ENCODE measurements around the gene CRLF1. TPM values are rescaled to one million over a fixed set of nuclear protein-coding genes. Genes with fewer than 3 reads are reported as not detected.

The CRLF1 gene
- total RNA-seq, 4 donors from 2014 or later, result 27.4 to 115 (median 43.6) TPM

- Histone ChIP-seq H3K4me3 (no peak overlapping the region), H3K36me3 (no peaks in the 10 kb centered on the region), H3K9me3 (no peaks in the 10 kb centered on the region), H3K4me1 (peaks cover 0 to 13% (median 5%) of the 10 kb centered on the region in 4 donors), H3K27ac (no peak overlapping the region), H3K27me3 (no peaks in the 10 kb centered on the region)
- DNase-seq (ENCODE audit: low spot score in 2 of 2), result no peak
- WGBS, 2 donors, result 64 to 65% methylated on average over 2 of the region's 2 CpGs
- no peak for TF ChIP-seq EP300 (IDR thresholded peaks at IDR 0.05)
Measured at GRCh38 chr19:18626906-18627305, 20.3 kb upstream of the CRLF1 start.

- Histone ChIP-seq H3K27me3 (peaks cover 0 to 19% of the 10 kb centered on the region in 2 donors), H3K36me3 (no peaks in the 10 kb centered on the region), H3K27ac (no peak overlapping the region), H3K4me1 (no peaks in the 10 kb centered on the region), H3K4me3 (no peak overlapping the region), H3K9me3 (no peaks in the 10 kb centered on the region)
- DNase-seq (ENCODE audit: low spot score in 2 of 2), result no peak
- TF ChIP-seq EP300 (IDR thresholded peaks at IDR 0.05), result no peak
- TF ChIP-seq, protein P1, sequence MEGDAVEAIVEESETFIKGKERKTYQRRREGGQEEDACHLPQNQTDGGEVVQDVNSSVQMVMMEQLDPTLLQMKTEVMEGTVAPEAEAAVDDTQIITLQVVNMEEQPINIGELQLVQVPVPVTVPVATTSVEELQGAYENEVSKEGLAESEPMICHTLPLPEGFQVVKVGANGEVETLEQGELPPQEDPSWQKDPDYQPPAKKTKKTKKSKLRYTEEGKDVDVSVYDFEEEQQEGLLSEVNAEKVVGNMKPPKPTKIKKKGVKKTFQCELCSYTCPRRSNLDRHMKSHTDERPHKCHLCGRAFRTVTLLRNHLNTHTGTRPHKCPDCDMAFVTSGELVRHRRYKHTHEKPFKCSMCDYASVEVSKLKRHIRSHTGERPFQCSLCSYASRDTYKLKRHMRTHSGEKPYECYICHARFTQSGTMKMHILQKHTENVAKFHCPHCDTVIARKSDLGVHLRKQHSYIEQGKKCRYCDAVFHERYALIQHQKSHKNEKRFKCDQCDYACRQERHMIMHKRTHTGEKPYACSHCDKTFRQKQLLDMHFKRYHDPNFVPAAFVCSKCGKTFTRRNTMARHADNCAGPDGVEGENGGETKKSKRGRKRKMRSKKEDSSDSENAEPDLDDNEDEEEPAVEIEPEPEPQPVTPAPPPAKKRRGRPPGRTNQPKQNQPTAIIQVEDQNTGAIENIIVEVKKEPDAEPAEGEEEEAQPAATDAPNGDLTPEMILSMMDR (IDR thresholded peaks at IDR 0.05), result no peak
- TF ChIP-seq POLR2A (IDR thresholded peaks at IDR 0.05), result no peak
- 81 to 85% methylated on average over 6 to 7 of the region's 7 CpGs for whole genome bisulfite sequencing, 2 donors
Measured at GRCh38 chr19:18620902-18621301, 14.3 kb upstream of the CRLF1 start.

DNA sequence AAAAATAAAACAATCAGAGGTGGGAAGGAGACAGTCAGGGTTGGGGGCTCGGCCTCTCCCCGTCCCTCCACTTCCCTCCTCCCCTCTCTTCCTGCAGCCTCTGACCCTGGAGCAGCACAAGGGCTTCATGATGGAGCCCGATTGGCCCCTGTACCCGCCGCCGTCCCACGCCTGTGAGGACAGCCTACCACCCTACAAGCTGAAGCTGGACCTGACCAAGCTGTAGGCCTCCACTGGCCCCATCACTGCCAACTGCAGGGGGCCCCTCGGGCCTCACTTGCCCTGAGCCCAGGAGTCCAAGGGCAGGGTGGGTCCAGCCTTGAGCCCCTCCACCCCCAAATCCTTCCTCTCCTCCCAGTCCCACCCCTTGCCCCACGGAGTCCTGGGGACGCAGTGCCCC, 13.7 kb upstream of the CRLF1 start:
- H3K4me1 ChIP-seq, result no peaks in the 10 kb centered on the region
- H3K27ac ChIP-seq, result no peak overlapping the region
- no peaks in the 10 kb centered on the region for H3K9me3 ChIP-seq
- 86 to 94% methylated on average over 10 of the region's 10 CpGs for WGBS, 2 donors
- H3K27me3 ChIP-seq, result peaks cover 0 to 24% of the 10 kb centered on the region in 2 donors
- TF ChIP-seq, protein P1 (IDR thresholded peaks at IDR 0.05), result no peak
- TF ChIP-seq EP300 (IDR thresholded peaks at IDR 0.05), result no peak
- no peak for TF ChIP-seq POLR2A (IDR thresholded peaks at IDR 0.05)
- no peaks in the 10 kb centered on the region for H3K36me3 ChIP-seq
- no peak overlapping the region for H3K4me3 ChIP-seq
- DNase-seq (ENCODE audit: low spot score in 2 of 2), result no peak

GRCh38 chr19:18618236-18618635, 11.6 kb upstream of the CRLF1 start:
- no peak for DNase-seq (ENCODE audit: low spot score in 2 of 2)
- H3K27me3 ChIP-seq, result peaks cover 0 to 45% of the 10 kb centered on the region in 2 donors
- H3K36me3 ChIP-seq, result no peaks in the 10 kb centered on the region
- peaks cover 0 to 3% (median under 1%) of the 10 kb centered on the region in 4 donors for H3K4me1 ChIP-seq
- H3K9me3 ChIP-seq, result no peaks in the 10 kb centered on the region
- TF ChIP-seq EP300 (IDR thresholded peaks at IDR 0.05) (no peak), POLR2A (IDR thresholded peaks at IDR 0.05) (no peak)
- TF ChIP-seq, protein P1 (IDR thresholded peaks at IDR 0.05), result no peak
- no peak overlapping the region for H3K4me3 ChIP-seq
- WGBS, 2 donors, result 97 to 98% methylated on average over 12 to 13 of the region's 13 CpGs
- H3K27ac ChIP-seq, result no peak overlapping the region

DNA sequence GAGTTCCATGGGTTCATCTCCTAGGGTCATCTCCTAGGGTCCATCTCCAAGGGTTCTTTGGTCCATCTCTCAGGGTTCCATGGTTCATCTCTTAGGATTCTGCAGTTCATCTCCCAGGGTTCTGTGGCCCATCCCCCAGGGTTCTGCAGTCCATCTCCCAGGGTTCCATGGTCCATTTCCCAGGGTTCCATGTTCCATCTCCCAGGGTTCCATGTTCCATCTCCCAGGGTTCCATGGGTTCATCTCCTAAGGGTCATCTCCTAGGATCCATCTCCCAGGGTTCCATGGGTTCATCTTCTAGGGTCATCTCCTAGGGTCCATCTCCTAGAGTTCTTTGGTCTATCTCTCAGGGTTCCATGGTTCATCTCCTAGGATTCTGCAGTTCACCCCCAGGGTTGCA, 11.0 kb upstream of the CRLF1 start:
- Histone ChIP-seq H3K27ac (no peak overlapping the region), H3K9me3 (no peaks in the 10 kb centered on the region), H3K4me1 (peaks cover 0 to 10% (median 4%) of the 10 kb centered on the region in 4 donors), H3K27me3 (peaks cover 2 to 52% of the 10 kb centered on the region in 2 donors), H3K36me3 (no peaks in the 10 kb centered on the region), H3K4me3 (no peak overlapping the region)
- no peak for DNase-seq (ENCODE audit: low spot score in 2 of 2)
- TF ChIP-seq, protein P1 (IDR thresholded peaks at IDR 0.05), result no peak
- TF ChIP-seq EP300 (IDR thresholded peaks at IDR 0.05), result no peak
- no peak for TF ChIP-seq POLR2A (IDR thresholded peaks at IDR 0.05)

DNA sequence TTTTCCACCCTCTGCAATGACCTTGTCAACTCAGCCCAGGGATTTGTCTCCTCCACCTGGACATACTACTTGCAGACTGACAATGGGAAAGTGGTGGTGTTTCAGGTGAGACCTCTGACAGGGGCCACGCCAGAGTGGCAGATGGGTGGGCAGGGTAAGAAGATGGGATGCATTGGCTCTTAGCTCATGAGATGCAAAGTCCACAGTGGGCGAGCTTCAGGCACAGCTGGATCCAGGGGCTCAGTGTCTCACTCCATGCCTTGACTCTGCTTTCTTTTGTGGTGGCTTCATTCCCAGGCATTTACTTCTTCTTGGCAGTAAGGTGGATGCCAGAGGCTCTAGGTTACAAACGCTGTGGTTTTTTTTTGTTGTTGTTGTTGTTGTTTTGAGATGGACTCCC, 9.4 kb upstream of the CRLF1 start:
- Histone ChIP-seq H3K4me1 (peaks cover 0 to 26% (median 19%) of the 10 kb centered on the region in 4 donors), H3K4me3 (no peak overlapping the region), H3K36me3 (no peaks in the 10 kb centered on the region), H3K27me3 (peaks cover 4 to 67% of the 10 kb centered on the region in 2 donors), H3K27ac (no peak overlapping the region), H3K9me3 (no peaks in the 10 kb centered on the region)
- DNase-seq (ENCODE audit: low spot score in 2 of 2), result no peak
- WGBS, 2 donors, result 94 to 96% methylated on average over 3 of the region's 3 CpGs
- TF ChIP-seq POLR2A (IDR thresholded peaks at IDR 0.05), result no peak
- no peak for TF ChIP-seq EP300 (IDR thresholded peaks at IDR 0.05)
- TF ChIP-seq, protein P1 (IDR thresholded peaks at IDR 0.05), result no peak
